ENCODE data around the gene ZNF512B.
"Not testable (repeated sequence)": the region's sequence is repeated elsewhere in the genome, so short reads cannot be mapped to it uniquely, and the experiment has no call there.

The ZNF512B gene

GRCh38 chr20:63917811-63918210 is 51.9 kb downstream of the ZNF512B start:
- H3K4me3 ChIP-seq (ENCODE audit: low read length) = no peak overlapping the region
- H3K27ac ChIP-seq (ENCODE audit: low read length) = no peak overlapping the region

GRCh38 chr20:63916371-63916939 is 53.3 kb downstream of the ZNF512B start:
- H3K27ac ChIP-seq (ENCODE audit: low read length); H3K4me3 ChIP-seq (ENCODE audit: low read length); H3K9ac ChIP-seq (ENCODE audit: low read length); H3K4me2 ChIP-seq (ENCODE audit: low read length); H3K9me3 ChIP-seq (ENCODE audit: insufficient read depth, low read length); H3K27me3 ChIP-seq (ENCODE audit: low read depth, low read length); H3K4me1 ChIP-seq (ENCODE audit: low read length); H2AFZ ChIP-seq (ENCODE audit: low read depth, low read length); H3K36me3 ChIP-seq (replicated peaks; ENCODE audit: low read depth, low read length): not testable (repeated sequence)
- peaks cover 32% of the 10 kb centered on the region for H4K20me1 ChIP-seq (ENCODE audit: insufficient read depth, low read length)
- H3K79me2 ChIP-seq (ENCODE audit: low read length) = peaks cover 76% of the 10 kb centered on the region

More at GRCh38 chr20:63917811-63918210, 51.9 kb downstream of the ZNF512B start:
- Histone ChIP-seq H3K9ac (ENCODE audit: low read length) (no peak overlapping the region), H3K4me2 (ENCODE audit: low read length) (no peak overlapping the region), H3K27me3 (ENCODE audit: low read depth, low read length) (no peaks in the 10 kb centered on the region), H2AFZ (ENCODE audit: low read depth, low read length) (no peak overlapping the region), H3K36me3 (replicated peaks; ENCODE audit: low read depth, low read length) (peaks cover 8% of the 10 kb centered on the region), H3K79me2 (ENCODE audit: low read length) (peaks cover 67% of the 10 kb centered on the region), H3K4me1 (ENCODE audit: low read length) (no peaks in the 10 kb centered on the region), H4K20me1 (ENCODE audit: insufficient read depth, low read length) (peaks cover 19% of the 10 kb centered on the region), H3K9me3 (ENCODE audit: insufficient read depth, low read length) (no peaks in the 10 kb centered on the region)
- TF ChIP-seq EZH2phosphoT487 (IDR thresholded peaks at IDR 0.05; ENCODE audit: low read depth) (no peak), CTCF (IDR thresholded peaks at IDR 0.05; ENCODE audit: low read depth, low read length) (no peak)

- Histone ChIP-seq H3K27ac (ENCODE audit: low read length) (no peak overlapping the region), H4K20me1 (ENCODE audit: insufficient read depth, low read length) (peaks cover 39% of the 10 kb centered on the region), H3K36me3 (replicated peaks; ENCODE audit: low read depth, low read length) (peaks cover 8% of the 10 kb centered on the region), H3K9me3 (ENCODE audit: insufficient read depth, low read length) (no peaks in the 10 kb centered on the region), H3K4me2 (ENCODE audit: low read length) (no peak overlapping the region), H3K9ac (ENCODE audit: low read length) (no peak overlapping the region), H2AFZ (ENCODE audit: low read depth, low read length) (no peak overlapping the region), H3K4me1 (ENCODE audit: low read length) (no peaks in the 10 kb centered on the region), H3K79me2 (ENCODE audit: low read length) (peaks cover 85% of the 10 kb centered on the region), H3K4me3 (ENCODE audit: low read length) (no peak overlapping the region), H3K27me3 (ENCODE audit: low read depth, low read length) (no peaks in the 10 kb centered on the region)
- TF ChIP-seq CTCF (IDR thresholded peaks at IDR 0.05; ENCODE audit: low read depth, low read length) (no peak), EZH2phosphoT487 (IDR thresholded peaks at IDR 0.05; ENCODE audit: low read depth) (no peak)
Measured at GRCh38 chr20:63915471-63915870, 54.3 kb downstream of the ZNF512B start.

GRCh38 chr20:63913768-63914167 is 56.0 kb downstream of the ZNF512B start:
- Histone ChIP-seq H3K4me3 (ENCODE audit: low read length) (no peak overlapping the region), H3K27me3 (ENCODE audit: low read depth, low read length) (no peaks in the 10 kb centered on the region), H3K9ac (ENCODE audit: low read length) (no peak overlapping the region), H2AFZ (ENCODE audit: low read depth, low read length) (no peak overlapping the region), H3K36me3 (replicated peaks; ENCODE audit: low read depth, low read length) (peaks cover 5% of the 10 kb centered on the region), H3K4me1 (ENCODE audit: low read length) (no peaks in the 10 kb centered on the region), H3K9me3 (ENCODE audit: insufficient read depth, low read length) (no peaks in the 10 kb centered on the region), H3K27ac (ENCODE audit: low read length) (no peak overlapping the region), H4K20me1 (ENCODE audit: insufficient read depth, low read length) (peaks cover 52% of the 10 kb centered on the region), H3K79me2 (ENCODE audit: low read length) (peaks cover 93% of the 10 kb centered on the region), H3K4me2 (ENCODE audit: low read length) (no peak overlapping the region)
- TF ChIP-seq CTCF (IDR thresholded peaks at IDR 0.05; ENCODE audit: low read depth, low read length) (no peak), EZH2phosphoT487 (IDR thresholded peaks at IDR 0.05; ENCODE audit: low read depth) (no peak)

All from OCI-LY3 (cell line).